Islet of Langerhans (tissue), 1 donor: Measurements from ENCODE around the gene MISP.
"Not testable (repeated sequence)": the region's sequence is repeated elsewhere in the genome, so short reads cannot be mapped to it uniquely, and the experiment has no call there.

Source experiments
- FAIRE-seq: peaks from one replicate; lab custom pipeline; 2011; peaks lifted over from hg19 to GRCh38; lab: Jason Lieb, UNC

The MISP gene

GRCh38 chr19:725461-726089 lies 25.3 kb upstream of the MISP start:
- no peak for FAIRE-seq

GRCh38 chr19:726993-727956 lies 23.6 kb upstream of the MISP start:
- FAIRE-seq = no peak

GRCh38 chr19:728011-728410 lies 22.9 kb upstream of the MISP start:
- no peak for FAIRE-seq

- not testable (repeated sequence) for FAIRE-seq
Observed at GRCh38 chr19:729564-729963, 21.3 kb upstream of the MISP start.

GRCh38 chr19:729965-730668 lies 20.8 kb upstream of the MISP start:
- no peak for FAIRE-seq

GRCh38 chr19:731000-731399 lies 19.9 kb upstream of the MISP start:
- FAIRE-seq = no peak

GRCh38 chr19:732148-733069 lies 18.5 kb upstream of the MISP start:
- FAIRE-seq = no peak

- no peak for FAIRE-seq
Observed at GRCh38 chr19:734716-735115, 16.2 kb upstream of the MISP start.

- FAIRE-seq = no peak
Observed at GRCh38 chr19:736125-736524, 14.8 kb upstream of the MISP start.

- no peak for FAIRE-seq
Observed at GRCh38 chr19:737591-738093, 13.3 kb upstream of the MISP start.

GRCh38 chr19:738509-739128 lies 12.3 kb upstream of the MISP start:
- no peak for FAIRE-seq

- no peak for FAIRE-seq
Observed at GRCh38 chr19:739998-740715, 10.8 kb upstream of the MISP start.

- FAIRE-seq = not testable (repeated sequence)
Observed at GRCh38 chr19:740816-741505, 10.0 kb upstream of the MISP start.

- no peak for FAIRE-seq
Observed at GRCh38 chr19:741506-742131, 9.3 kb upstream of the MISP start.

GRCh38 chr19:742540-743075 lies 8.3 kb upstream of the MISP start:
- FAIRE-seq = no peak

- no peak for FAIRE-seq
Observed at GRCh38 chr19:743168-743687, 7.7 kb upstream of the MISP start.

GRCh38 chr19:745138-745537 lies 5.8 kb upstream of the MISP start:
- not testable (repeated sequence) for FAIRE-seq

GRCh38 chr19:746208-746819 lies 4.6 kb upstream of the MISP start:
- FAIRE-seq = no peak
